ENCODE measurements around the gene GPS1.
A peak's percentile ranks its signal among the peaks of the same experiment; 100 is the strongest.

GPS1 gene

DNA sequence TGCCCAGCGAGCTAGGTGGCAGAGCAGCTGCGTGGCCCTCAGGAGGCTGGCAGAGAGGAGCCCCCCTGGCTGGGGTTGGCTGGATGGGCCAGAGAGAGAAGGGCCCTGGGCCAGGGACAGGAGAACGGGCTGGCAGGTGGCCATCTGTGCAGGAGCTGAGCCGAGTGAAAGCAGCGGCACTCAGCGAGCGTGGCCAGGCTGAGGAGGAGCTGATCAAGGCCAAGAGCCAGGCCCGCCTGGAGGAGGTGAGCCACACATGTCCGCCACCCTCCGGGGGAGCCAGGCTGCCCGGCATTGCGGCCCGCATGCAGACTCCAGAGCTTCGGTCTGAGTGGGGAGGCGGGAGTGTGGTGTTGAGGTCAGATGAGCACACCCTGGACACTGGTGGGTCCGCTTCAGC lies 22.3 kb upstream of the GPS1 start:
- peaks cover 8 to 18% of the 10 kb centered on the region in 2 donors for H3K4me1 ChIP-seq (ENCODE audit: control insufficient read depth in 2 of 2, insufficient read depth in 2 of 2, low read length in 2 of 2)
- H3K4me3 ChIP-seq (ENCODE audit: low read length in 2 of 2), result no peak overlapping the region
- no peaks in the 10 kb centered on the region for H3K27me3 ChIP-seq (ENCODE audit: control insufficient read depth in 2 of 2, insufficient read depth in 2 of 2, low read length in 2 of 2)
- no peaks in the 10 kb centered on the region for H3K36me3 ChIP-seq (ENCODE audit: control insufficient read depth in 2 of 2, insufficient read depth in 2 of 2, low read length in 2 of 2)
- H3K9me3 ChIP-seq (ENCODE audit: control insufficient read depth in 2 of 2, low read length in 2 of 2), result no peaks in the 10 kb centered on the region
- H3K9ac ChIP-seq (ENCODE audit: low read depth in 1 of 2, low read length in 2 of 2), result no peak overlapping the region
- no peak overlapping the region for H3K27ac ChIP-seq (ENCODE audit: low read depth in 2 of 2, low read length in 2 of 2)

DNA sequence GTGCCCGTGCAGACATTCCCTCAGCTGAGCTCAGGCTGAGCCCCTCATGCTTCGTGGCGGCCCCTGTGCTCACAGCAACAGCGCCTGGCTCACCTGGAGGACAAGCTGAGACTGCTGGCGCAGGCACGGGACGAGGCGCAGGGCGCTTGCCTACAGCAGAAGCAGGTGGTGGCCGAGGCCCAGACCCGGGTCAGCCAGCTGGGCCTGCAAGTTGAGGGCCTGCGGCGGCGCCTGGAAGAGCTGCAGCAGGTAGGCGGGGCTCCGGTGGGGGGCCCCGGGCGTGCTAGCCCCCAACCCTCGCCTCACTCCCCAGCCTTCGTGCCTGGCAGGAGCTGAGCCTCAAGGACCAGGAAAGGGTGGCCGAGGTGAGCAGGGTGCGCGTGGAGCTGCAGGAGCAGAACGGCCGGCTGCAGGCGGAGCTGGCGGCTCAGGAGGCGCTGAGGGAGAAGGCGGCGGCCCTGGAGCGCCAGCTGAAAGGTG lies 21.7 kb upstream of the GPS1 start:
- H3K36me3 ChIP-seq (ENCODE audit: control insufficient read depth in 2 of 2, insufficient read depth in 2 of 2, low read length in 2 of 2), result peaks cover under 1 to 1% of the 10 kb centered on the region in 2 donors

DNA sequence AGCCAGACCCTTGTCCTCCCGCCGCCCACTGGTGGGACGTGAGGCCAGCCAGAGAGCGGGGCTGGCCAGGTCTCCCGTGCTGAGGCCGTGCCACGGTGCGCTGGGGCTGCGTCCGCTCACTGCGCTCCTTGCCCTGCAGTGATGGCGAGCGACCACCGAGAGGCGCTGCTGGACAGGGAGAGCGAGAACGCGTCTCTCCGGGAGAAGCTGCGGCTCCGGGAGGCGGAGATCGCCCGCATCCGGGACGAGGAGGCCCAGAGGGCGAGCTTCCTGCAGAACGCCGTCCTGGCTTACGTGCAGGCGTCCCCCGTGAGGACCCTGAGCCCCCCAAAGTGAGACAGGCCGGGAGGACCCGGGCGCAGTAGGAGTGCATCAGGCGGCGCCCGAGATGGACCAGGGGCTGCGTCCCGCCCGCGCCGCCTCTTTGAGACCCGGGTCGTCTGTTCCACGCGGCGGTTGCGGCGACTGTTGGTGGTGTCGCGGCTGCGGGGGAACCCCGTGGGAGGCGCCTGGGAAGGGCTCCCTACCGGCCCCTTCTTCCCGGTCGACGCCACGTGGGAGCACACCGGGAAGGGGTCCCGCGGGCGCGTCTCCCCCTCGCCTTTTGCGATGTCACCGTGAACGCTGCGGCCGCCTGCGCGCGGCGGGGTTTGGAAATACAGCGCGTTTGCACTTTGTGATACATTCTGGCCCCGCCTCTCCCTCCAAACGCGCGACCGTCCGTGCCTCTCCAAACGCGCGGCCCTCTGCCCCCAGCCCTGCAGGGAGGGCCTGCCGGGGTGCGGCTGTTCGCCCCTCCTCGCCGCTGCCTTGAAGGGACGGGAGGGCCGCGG lies 21.0 kb upstream of the GPS1 start:
- H3K4me3 ChIP-seq (ENCODE audit: low read length in 2 of 2), result peak overlapping the region; percentile 56 to 60
- H3K36me3 ChIP-seq (ENCODE audit: control insufficient read depth in 2 of 2, insufficient read depth in 2 of 2, low read length in 2 of 2), result peaks cover 2 to 4% of the 10 kb centered on the region in 2 donors
- H3K27me3 ChIP-seq (ENCODE audit: control insufficient read depth in 2 of 2, insufficient read depth in 2 of 2, low read length in 2 of 2), result no peaks in the 10 kb centered on the region
- H3K27ac ChIP-seq (ENCODE audit: low read depth in 2 of 2, low read length in 2 of 2), result peak overlapping the region; percentile 61 to 72
- H3K4me1 ChIP-seq (ENCODE audit: control insufficient read depth in 2 of 2, insufficient read depth in 2 of 2, low read length in 2 of 2), result peaks cover 8 to 17% of the 10 kb centered on the region in 2 donors
- no peaks in the 10 kb centered on the region for H3K9me3 ChIP-seq (ENCODE audit: control insufficient read depth in 2 of 2, low read length in 2 of 2)
- H3K9ac ChIP-seq (ENCODE audit: low read depth in 1 of 2, low read length in 2 of 2), result peak overlapping the region in 1 of 2 donors; percentile 40

More for the DNA sequence above, 21.7 kb upstream of the GPS1 start:
- peak overlapping the region in 1 of 2 donors; percentile 60 for H3K4me3 ChIP-seq (ENCODE audit: low read length in 2 of 2)
- H3K27ac ChIP-seq (ENCODE audit: low read depth in 2 of 2, low read length in 2 of 2), result no peak overlapping the region
- no peaks in the 10 kb centered on the region for H3K27me3 ChIP-seq (ENCODE audit: control insufficient read depth in 2 of 2, insufficient read depth in 2 of 2, low read length in 2 of 2)
- no peak overlapping the region for H3K9ac ChIP-seq (ENCODE audit: low read depth in 1 of 2, low read length in 2 of 2)
- H3K4me1 ChIP-seq (ENCODE audit: control insufficient read depth in 2 of 2, insufficient read depth in 2 of 2, low read length in 2 of 2), result peaks cover 8 to 17% of the 10 kb centered on the region in 2 donors
- no peaks in the 10 kb centered on the region for H3K9me3 ChIP-seq (ENCODE audit: control insufficient read depth in 2 of 2, low read length in 2 of 2)

DNA sequence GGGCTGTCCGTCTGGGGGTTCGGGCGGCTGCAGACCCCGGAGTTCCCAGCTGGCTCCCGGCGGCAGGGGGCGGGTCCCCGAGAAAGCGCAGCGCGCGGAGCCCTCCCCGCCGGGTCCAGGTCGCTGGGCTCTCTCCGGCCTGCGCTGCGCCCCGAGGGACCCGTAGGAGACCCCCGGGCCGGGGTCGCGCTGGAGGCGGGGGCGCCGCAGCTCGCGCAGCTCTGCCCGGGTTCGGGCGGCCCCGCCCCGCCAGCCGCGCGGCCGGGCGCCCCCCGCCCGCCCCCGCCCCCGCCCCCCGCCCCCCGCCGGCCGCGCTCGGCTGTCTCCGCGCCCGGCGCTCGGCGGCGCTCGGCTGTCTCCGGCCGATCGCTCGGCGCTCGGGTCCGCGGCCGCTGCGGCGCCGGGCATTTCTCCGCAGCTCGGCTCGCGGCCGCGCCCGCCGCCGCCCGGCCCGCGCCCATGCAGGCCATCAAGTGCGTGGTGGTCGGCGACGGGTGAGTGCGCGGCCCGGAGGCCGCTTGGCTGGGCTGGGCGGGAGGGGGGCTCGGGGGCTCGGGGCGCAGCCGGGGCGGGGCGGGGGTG lies 20.3 kb upstream of the GPS1 start, which contains the start of gene RAC3:
TSS of gene RAC3 (plus strand) at position 376 of the 582 bp plus-strand sequence. CDS start at position 460, 84 bp downstream.
- Histone ChIP-seq H3K27me3 (ENCODE audit: control insufficient read depth in 2 of 2, insufficient read depth in 2 of 2, low read length in 2 of 2) (no peaks in the 10 kb centered on the region), H3K9ac (ENCODE audit: low read depth in 1 of 2, low read length in 2 of 2) (peak within 1 kb of the TSS in 1 of 2 donors; percentile 42), H3K27ac (ENCODE audit: low read depth in 2 of 2, low read length in 2 of 2) (peak within 1 kb of the TSS; percentile 61 to 72), H3K4me1 (ENCODE audit: control insufficient read depth in 2 of 2, insufficient read depth in 2 of 2, low read length in 2 of 2) (peaks cover 13 to 22% of the 10 kb centered on the region in 2 donors), H3K36me3 (ENCODE audit: control insufficient read depth in 2 of 2, insufficient read depth in 2 of 2, low read length in 2 of 2) (peaks cover 2 to 4% of the 10 kb centered on the region in 2 donors), H3K9me3 (ENCODE audit: control insufficient read depth in 2 of 2, low read length in 2 of 2) (no peaks in the 10 kb centered on the region), H3K4me3 (ENCODE audit: low read length in 2 of 2) (peak within 1 kb of the TSS; percentile 56 to 60)

DNA sequence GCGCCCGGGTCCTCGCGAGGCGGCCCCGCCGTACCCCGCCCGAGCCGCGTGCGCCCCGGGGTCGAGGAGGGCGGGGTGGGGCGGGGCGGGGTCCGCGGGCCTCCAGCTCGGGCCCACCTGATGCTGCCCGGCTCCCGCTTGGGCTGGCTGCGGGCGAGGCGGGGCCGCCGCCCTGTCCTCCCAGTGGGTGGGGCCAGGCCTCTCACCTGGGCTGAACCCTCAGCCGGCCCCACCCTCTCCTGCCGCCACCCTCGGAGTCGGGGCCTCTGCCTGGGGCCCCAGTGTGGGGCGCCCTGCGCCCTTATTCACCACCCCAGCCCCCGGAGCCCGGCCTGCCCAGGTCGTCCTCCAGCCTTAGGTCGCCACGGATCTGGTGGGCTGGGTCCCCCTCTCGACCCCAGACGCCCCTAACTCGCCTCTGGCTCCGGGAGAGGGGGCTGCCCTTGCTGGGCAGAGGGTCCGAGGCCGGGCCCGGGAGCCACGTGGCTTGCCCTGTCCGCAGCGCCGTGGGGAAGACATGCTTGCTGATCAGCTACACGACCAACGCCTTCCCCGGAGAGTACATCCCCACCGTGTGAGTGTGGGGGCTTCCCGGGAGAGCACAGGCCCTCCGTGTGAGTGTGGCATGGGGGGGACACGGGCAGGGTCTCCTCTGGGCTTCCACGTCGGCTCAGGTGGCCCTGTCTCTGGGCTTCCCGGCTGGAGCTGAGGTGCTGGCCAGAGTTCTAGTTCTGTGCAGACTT lies 19.6 kb upstream of the GPS1 start:
- H3K36me3 ChIP-seq (ENCODE audit: control insufficient read depth in 2 of 2, insufficient read depth in 2 of 2, low read length in 2 of 2), result peaks cover 2 to 4% of the 10 kb centered on the region in 2 donors
- peaks cover 18 to 26% of the 10 kb centered on the region in 2 donors for H3K4me1 ChIP-seq (ENCODE audit: control insufficient read depth in 2 of 2, insufficient read depth in 2 of 2, low read length in 2 of 2)
- H3K27ac ChIP-seq (ENCODE audit: low read depth in 2 of 2, low read length in 2 of 2), result no peak overlapping the region
- H3K9me3 ChIP-seq (ENCODE audit: control insufficient read depth in 2 of 2, low read length in 2 of 2), result no peaks in the 10 kb centered on the region
- H3K27me3 ChIP-seq (ENCODE audit: control insufficient read depth in 2 of 2, insufficient read depth in 2 of 2, low read length in 2 of 2), result no peaks in the 10 kb centered on the region
- no peak overlapping the region for H3K4me3 ChIP-seq (ENCODE audit: low read length in 2 of 2)
- peak overlapping the region in 1 of 2 donors; percentile 42 for H3K9ac ChIP-seq (ENCODE audit: low read depth in 1 of 2, low read length in 2 of 2)

DNA sequence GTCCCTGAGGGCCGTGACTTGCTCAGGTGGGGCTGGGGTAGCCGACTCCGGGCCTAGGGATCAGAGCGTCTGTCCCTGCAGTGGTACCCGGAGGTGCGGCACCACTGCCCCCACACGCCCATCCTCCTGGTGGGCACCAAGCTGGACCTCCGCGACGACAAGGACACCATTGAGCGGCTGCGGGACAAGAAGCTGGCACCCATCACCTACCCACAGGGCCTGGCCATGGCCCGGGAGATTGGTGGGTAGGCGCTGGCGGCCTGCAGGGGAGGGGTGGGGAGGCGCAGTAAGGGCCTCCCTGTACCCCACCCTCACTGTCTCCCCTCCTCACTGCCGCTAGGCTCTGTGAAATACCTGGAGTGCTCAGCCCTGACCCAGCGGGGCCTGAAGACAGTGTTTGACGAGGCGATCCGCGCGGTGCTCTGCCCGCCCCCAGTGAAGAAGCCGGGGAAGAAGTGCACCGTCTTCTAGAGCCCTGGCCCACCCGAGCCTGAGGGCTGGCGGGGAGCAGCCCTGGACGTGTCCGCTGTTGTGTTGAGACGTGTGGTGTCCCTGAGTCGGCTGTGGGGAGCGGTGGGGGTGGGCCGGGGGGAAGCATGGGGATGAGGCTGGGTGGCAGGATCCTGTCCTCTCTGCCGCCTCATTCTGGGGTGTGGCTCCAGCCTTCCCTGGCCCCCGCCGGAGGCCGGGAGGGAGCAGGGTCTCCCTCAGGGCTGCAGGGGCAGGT lies 18.2 kb upstream of the GPS1 start:
- no peak overlapping the region for H3K9ac ChIP-seq (ENCODE audit: low read depth in 1 of 2, low read length in 2 of 2)
- H3K4me3 ChIP-seq (ENCODE audit: low read length in 2 of 2), result no peak overlapping the region
- peaks cover 22 to 30% of the 10 kb centered on the region in 2 donors for H3K4me1 ChIP-seq (ENCODE audit: control insufficient read depth in 2 of 2, insufficient read depth in 2 of 2, low read length in 2 of 2)
- no peaks in the 10 kb centered on the region for H3K27me3 ChIP-seq (ENCODE audit: control insufficient read depth in 2 of 2, insufficient read depth in 2 of 2, low read length in 2 of 2)
- no peaks in the 10 kb centered on the region for H3K9me3 ChIP-seq (ENCODE audit: control insufficient read depth in 2 of 2, low read length in 2 of 2)
- H3K36me3 ChIP-seq (ENCODE audit: control insufficient read depth in 2 of 2, insufficient read depth in 2 of 2, low read length in 2 of 2), result peaks cover 2 to 4% of the 10 kb centered on the region in 2 donors
- H3K27ac ChIP-seq (ENCODE audit: low read depth in 2 of 2, low read length in 2 of 2), result no peak overlapping the region

DNA sequence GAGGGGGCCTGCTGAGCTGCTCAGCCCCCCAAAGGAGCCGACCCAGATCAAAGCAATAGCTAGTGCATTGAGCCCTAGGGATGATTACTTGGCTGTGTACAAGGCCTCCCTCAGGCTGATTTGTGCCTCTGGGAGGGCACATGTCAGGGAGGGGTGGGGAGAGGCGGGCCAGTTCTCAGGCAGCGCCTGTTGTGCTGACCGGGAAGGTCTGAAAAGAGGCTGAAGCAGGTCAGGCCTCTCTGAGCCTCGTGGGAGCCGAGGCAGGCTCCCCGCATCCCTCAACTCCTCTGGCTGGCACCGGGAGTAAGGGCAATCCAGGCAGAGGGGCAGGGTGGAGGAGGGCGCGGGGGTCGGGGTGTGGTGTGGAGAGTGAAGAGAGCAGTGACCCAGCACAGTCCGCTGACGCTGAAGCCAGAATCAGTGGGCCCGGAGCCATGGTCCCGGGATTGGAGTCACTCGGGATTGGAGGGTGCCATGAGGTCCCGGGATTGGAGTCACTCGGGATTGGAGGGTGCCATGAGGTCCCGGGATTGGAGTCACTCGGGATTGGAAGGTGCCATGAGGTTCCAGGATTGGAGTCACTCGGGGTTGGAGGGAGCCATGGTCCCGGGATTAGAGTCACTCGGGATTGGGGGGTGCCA lies 17.2 kb upstream of the GPS1 start:
- Histone ChIP-seq H3K4me1 (ENCODE audit: control insufficient read depth in 2 of 2, insufficient read depth in 2 of 2, low read length in 2 of 2) (peaks cover 22 to 30% of the 10 kb centered on the region in 2 donors), H3K27ac (ENCODE audit: low read depth in 2 of 2, low read length in 2 of 2) (no peak overlapping the region), H3K36me3 (ENCODE audit: control insufficient read depth in 2 of 2, insufficient read depth in 2 of 2, low read length in 2 of 2) (peaks cover 2 to 4% of the 10 kb centered on the region in 2 donors), H3K9ac (ENCODE audit: low read depth in 1 of 2, low read length in 2 of 2) (no peak overlapping the region), H3K27me3 (ENCODE audit: control insufficient read depth in 2 of 2, insufficient read depth in 2 of 2, low read length in 2 of 2) (no peaks in the 10 kb centered on the region), H3K9me3 (ENCODE audit: control insufficient read depth in 2 of 2, low read length in 2 of 2) (no peaks in the 10 kb centered on the region), H3K4me3 (ENCODE audit: low read length in 2 of 2) (no peak overlapping the region)

DNA sequence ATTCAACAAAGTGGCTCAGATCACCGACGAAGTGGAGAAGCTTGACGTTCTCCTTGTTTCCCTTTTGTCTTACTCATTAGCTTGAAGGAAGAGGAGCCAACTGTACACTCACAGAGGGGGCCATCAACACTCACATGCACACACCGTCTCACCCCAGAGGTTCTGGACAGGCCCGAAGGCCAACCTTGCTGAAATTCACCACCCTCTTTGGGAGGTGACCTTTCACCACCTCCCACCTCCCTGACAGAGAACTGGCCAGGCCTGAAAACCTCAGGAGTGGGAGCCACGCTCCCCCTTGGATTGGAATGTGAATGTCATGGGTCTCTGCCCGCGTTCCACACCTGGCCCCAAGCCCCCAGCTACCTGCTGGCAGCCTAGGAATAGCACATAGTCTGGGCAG lies 16.2 kb upstream of the GPS1 start:
- Histone ChIP-seq H3K4me1 (ENCODE audit: control insufficient read depth in 2 of 2, insufficient read depth in 2 of 2, low read length in 2 of 2) (peaks cover 22 to 23% of the 10 kb centered on the region in 2 donors), H3K9me3 (ENCODE audit: control insufficient read depth in 2 of 2, low read length in 2 of 2) (no peaks in the 10 kb centered on the region), H3K36me3 (ENCODE audit: control insufficient read depth in 2 of 2, insufficient read depth in 2 of 2, low read length in 2 of 2) (peaks cover 2 to 4% of the 10 kb centered on the region in 2 donors), H3K4me3 (ENCODE audit: low read length in 2 of 2) (no peak overlapping the region), H3K27me3 (ENCODE audit: control insufficient read depth in 2 of 2, insufficient read depth in 2 of 2, low read length in 2 of 2) (no peaks in the 10 kb centered on the region), H3K9ac (ENCODE audit: low read depth in 1 of 2, low read length in 2 of 2) (no peak overlapping the region), H3K27ac (ENCODE audit: low read depth in 2 of 2, low read length in 2 of 2) (no peak overlapping the region)

DNA sequence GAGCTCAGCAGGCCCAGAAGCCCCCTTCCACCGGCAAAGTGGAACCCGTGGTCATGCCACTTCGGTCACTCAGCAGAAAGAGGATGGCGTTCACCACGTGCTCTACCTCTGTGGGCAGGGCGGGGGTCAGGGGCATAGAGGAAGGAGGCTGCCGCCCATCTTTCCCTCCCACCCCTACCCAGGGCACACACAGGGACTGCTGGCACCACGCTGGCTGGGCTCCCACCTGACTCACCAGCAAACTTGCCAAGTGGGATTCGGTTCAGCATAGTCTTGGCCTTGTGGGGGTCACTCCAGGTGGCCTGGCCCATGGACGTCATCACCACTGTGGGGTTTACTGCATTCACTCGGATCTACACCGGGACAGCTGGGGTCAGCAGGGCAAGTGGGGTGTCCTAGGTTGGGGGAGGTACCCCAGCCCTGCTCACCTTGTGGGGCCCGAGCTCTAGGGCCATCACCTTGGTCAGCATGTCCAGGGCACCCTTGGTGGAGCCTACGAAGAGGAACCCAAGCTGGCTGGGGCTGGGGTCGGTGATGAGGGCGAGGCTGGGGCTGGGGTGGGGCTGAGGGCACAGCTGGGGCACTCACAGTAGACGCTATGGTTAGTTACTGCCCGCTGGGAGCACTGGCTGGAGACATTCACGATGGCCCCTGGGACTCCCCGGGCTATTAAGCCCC lies 15.6 kb upstream of the GPS1 start:
- Histone ChIP-seq H3K36me3 (ENCODE audit: control insufficient read depth in 2 of 2, insufficient read depth in 2 of 2, low read length in 2 of 2) (peaks cover 2 to 4% of the 10 kb centered on the region in 2 donors), H3K4me3 (ENCODE audit: low read length in 2 of 2) (peak overlapping the region; percentile 74), H3K27ac (ENCODE audit: low read depth in 2 of 2, low read length in 2 of 2) (no peak overlapping the region), H3K9ac (ENCODE audit: low read depth in 1 of 2, low read length in 2 of 2) (peak overlapping the region; percentile 78 to 79), H3K9me3 (ENCODE audit: control insufficient read depth in 2 of 2, low read length in 2 of 2) (no peaks in the 10 kb centered on the region), H3K4me1 (ENCODE audit: control insufficient read depth in 2 of 2, insufficient read depth in 2 of 2, low read length in 2 of 2) (peaks cover 17 to 20% of the 10 kb centered on the region in 2 donors), H3K27me3 (ENCODE audit: control insufficient read depth in 2 of 2, insufficient read depth in 2 of 2, low read length in 2 of 2) (no peaks in the 10 kb centered on the region)
